PC-3 (cell line): ENCODE results near the gene CLSTN1. TPM values are rescaled to one million over a fixed set of nuclear protein-coding genes. Genes with fewer than 3 reads are reported as not detected.

Source experiments
- ATAC-seq: fragments of 200-7000 bp; cut with Tn5 transposase; 2 replicates; pipeline ENCODE4 v1.9.1; 2020; ENCODE audit warnings: mild to moderate bottlenecking, moderate library complexity
- BruUV-seq: library from RNA; stranded (reverse); fragments of 400-500 nt; replicated peaks from 2 replicates; lab custom pipeline; 2021; lab: Mats Ljungman, UMichigan
- CTCF ChIA-PET: fragments of 300-600 bp; sonication (Branson Sonifier 250); formaldehyde crosslinking; loops from one replicate; lab custom pipeline; 2022; ENCODE audit warnings: antibody characterized with exemption; lab: Charles Lee
- POLR2A ChIA-PET: fragments of 300-600 bp; sonication (Branson Sonifier 250); formaldehyde crosslinking; loops from one replicate; lab custom pipeline; 2022; ENCODE audit warnings: antibody characterized with exemption; ENCODE audit not compliant: unreplicated experiment; lab: Charles Lee
- DNase-seq: peaks from one replicate; pipeline ENCODE4 v3.0.0-alpha.2; 2015
- H2AFZ ChIP-seq: fragments of 300-600 bp; sonication (generic); 2 replicates; pipeline ENCODE4 v1.6.0; 2016; ENCODE audit warnings: antibody characterized with exemption, low read length
- H3F3A ChIP-seq: fragments of 300-600 bp; sonication (generic); one replicate; pipeline ENCODE4 v1.6.0; 2017; ENCODE audit warnings: antibody characterized with exemption, low read length, control low read depth, mild to moderate bottlenecking; ENCODE audit not compliant: unreplicated experiment
- H3K27ac ChIP-seq: fragments of 300-600 bp; sonication (generic); 2 replicates; pipeline ENCODE4 v1.5.1; 2016; ENCODE audit warnings: mild to moderate bottlenecking, low read length
- H3K27me3 ChIP-seq: fragments of 300-600 bp; sonication (generic); 2 replicates; pipeline ENCODE4 v1.6.1; 2016; ENCODE audit warnings: low read length, mixed read lengths
- H3K36me3 ChIP-seq: fragments of 300-600 bp; sonication (generic); 2 replicates; pipeline ENCODE4 v1.6.1; 2016; ENCODE audit warnings: low read depth, mixed run types, low read length, mixed read lengths
- H3K4me1 ChIP-seq: fragments of 300-600 bp; sonication (generic); 2 replicates; pipeline ENCODE4 v1.5.1; 2016; ENCODE audit warnings: low read length; ENCODE audit not compliant: insufficient read depth
- H3K4me2 ChIP-seq: fragments of 300-600 bp; sonication (generic); 2 replicates; pipeline ENCODE4 v1.6.0; 2016; ENCODE audit warnings: low read length
- H3K4me3 ChIP-seq: fragments of 300-600 bp; sonication (generic); 2 replicates; pipeline ENCODE4 v1.5.1; 2016; ENCODE audit warnings: mild to moderate bottlenecking, low read length, mixed read lengths
- H3K79me2 ChIP-seq: fragments of 300-600 bp; sonication (generic); 2 replicates; pipeline ENCODE4 v1.6.1; 2017; ENCODE audit warnings: low read length, mixed read lengths
- H3K9ac ChIP-seq: fragments of 300-600 bp; sonication (generic); 2 replicates; pipeline ENCODE4 v1.6.0; 2016; ENCODE audit warnings: mild to moderate bottlenecking, low read length
- H3K9me2 ChIP-seq: fragments of 300-600 bp; sonication (generic); replicated peaks from 2 replicates; pipeline ENCODE4 v1.6.1; 2016; ENCODE audit warnings: mixed run types, low read length, mixed read lengths
- H3K9me3 ChIP-seq: fragments of 300-600 bp; sonication (generic); 2 replicates; pipeline ENCODE4 v1.6.1; 2016; ENCODE audit warnings: low read length, mixed read lengths
- H4K20me1 ChIP-seq: fragments of 300-600 bp; sonication (generic); 2 replicates; pipeline ENCODE4 v1.6.1; 2016; ENCODE audit warnings: low read length, mixed read lengths
- EZH2 ChIP-seq: fragments of 300-600 bp; sonication (generic); IDR thresholded peaks from one replicate; pipeline ENCODE4 v1.6.1; 2017; ENCODE audit warnings: antibody characterized with exemption, mild to moderate bottlenecking, low read length; ENCODE audit not compliant: unreplicated experiment
- EZH2phosphoT487 ChIP-seq: fragments of 300-600 bp; sonication (generic); IDR thresholded peaks from 2 replicates; pipeline ENCODE4 v1.6.1; 2018; ENCODE audit warnings: mild to moderate bottlenecking, antibody characterized with exemption, low read length, borderline replicate concordance
- intact Hi-C: fragments of 100-400 bp; cut with micrococcal nuclease; formaldehyde crosslinking; loops from 2 replicates; pipeline ENCODE4 v1.9.0; 2023
- total RNA-seq: library from RNA; depleted of rRNA; stranded (reverse); fragments of >200 nt; gene quantifications from 2 replicates; pipeline ENCODE4 v1.2.3, GENCODE V29; 2014
- TF ChIP-seq, protein P1 (sequence below): fragments of 300-600 bp; sonication (generic); conservative IDR thresholded peaks from 2 replicates; pipeline ENCODE4 v1.5.1; 2017; ENCODE audit warnings: antibody characterized with exemption, low read depth, mild to moderate bottlenecking, low read length

Gene CLSTN1
- total RNA-seq, 1 experiment from 2014 or later = 98.3 TPM

DNA sequence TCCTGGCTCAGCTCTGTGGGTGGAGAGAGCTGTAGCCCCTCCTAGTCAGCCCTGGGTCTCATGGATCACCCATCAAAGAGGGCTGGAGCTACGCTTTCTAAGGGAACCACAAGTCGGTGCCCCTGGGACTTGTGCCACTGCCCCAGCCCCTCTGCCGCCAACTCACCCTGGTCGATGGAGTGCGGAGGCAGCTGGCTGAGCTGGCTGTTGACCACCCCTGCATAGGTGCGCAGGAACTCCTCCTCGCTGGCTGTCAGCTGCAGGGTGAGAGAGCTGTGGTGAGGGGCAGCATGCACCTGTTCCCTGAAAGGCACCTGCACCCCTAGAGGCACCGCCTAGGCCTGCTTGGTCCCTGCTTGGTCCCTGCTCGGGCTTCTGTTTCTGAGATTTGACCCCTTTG, 47.3 kb upstream of the CLSTN1 start:
- ATAC-seq (no peak), DNase-seq (no peak)
- no peaks in the 10 kb centered on the region for H4K20me1 ChIP-seq
- no peaks in the 10 kb centered on the region for H3K27me3 ChIP-seq
- no TSS peak for BruUV-seq
- H3K79me2 ChIP-seq = no peaks in the 10 kb centered on the region
- intact Hi-C loops = loop anchor here (5.0 kb wide), 1 partner anchor 161 kb away; the partner anchor contains the start of gene UBE4B
- CTCF ChIA-PET = no interaction called here
- H3K4me3 ChIP-seq = no peak overlapping the region
- no peak overlapping the region for H2AFZ ChIP-seq
- no peaks in the 10 kb centered on the region for H3F3A ChIP-seq
- no peaks in the 10 kb centered on the region; the same call in 1 of the 2 replicates for H3K36me3 ChIP-seq
- TF ChIP-seq EZH2 (no peak), EZH2phosphoT487 (no peak)
- TF ChIP-seq, protein P1, sequence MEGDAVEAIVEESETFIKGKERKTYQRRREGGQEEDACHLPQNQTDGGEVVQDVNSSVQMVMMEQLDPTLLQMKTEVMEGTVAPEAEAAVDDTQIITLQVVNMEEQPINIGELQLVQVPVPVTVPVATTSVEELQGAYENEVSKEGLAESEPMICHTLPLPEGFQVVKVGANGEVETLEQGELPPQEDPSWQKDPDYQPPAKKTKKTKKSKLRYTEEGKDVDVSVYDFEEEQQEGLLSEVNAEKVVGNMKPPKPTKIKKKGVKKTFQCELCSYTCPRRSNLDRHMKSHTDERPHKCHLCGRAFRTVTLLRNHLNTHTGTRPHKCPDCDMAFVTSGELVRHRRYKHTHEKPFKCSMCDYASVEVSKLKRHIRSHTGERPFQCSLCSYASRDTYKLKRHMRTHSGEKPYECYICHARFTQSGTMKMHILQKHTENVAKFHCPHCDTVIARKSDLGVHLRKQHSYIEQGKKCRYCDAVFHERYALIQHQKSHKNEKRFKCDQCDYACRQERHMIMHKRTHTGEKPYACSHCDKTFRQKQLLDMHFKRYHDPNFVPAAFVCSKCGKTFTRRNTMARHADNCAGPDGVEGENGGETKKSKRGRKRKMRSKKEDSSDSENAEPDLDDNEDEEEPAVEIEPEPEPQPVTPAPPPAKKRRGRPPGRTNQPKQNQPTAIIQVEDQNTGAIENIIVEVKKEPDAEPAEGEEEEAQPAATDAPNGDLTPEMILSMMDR = no peak
- H3K9me3 ChIP-seq = no peaks in the 10 kb centered on the region
- POLR2A ChIA-PET = no interaction called here
- H3K27ac ChIP-seq = no peak overlapping the region
- no peak overlapping the region for H3K4me2 ChIP-seq
- no peaks in the 10 kb centered on the region for H3K9me2 ChIP-seq
- no peak overlapping the region for H3K9ac ChIP-seq
- H3K4me1 ChIP-seq = peaks cover 13% of the 10 kb centered on the region

DNA sequence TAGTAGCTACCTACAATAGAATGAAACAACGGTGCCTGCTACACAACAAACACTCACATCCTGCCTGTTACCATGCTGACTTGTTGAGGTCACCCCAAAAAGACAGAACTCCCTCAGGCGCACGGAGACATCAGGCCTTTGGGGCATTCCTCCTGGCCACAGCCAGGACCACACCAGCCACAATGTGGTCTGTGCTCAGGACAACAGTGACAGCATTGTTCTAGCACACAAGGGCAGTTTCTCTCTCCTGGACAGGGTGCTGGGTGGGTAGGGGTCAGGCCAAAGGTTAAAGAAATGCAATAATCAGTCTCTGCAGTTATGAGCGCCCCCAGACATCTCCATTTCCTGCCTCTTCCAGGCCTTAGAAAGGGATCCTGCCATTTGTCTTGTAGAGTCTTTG, 46.8 kb upstream of the CLSTN1 start:
- CTCF ChIA-PET = no interaction called here
- no peaks in the 10 kb centered on the region for H3K27me3 ChIP-seq
- no peak overlapping the region for H2AFZ ChIP-seq
- H3K79me2 ChIP-seq = no peaks in the 10 kb centered on the region
- H3K4me3 ChIP-seq = no peak overlapping the region
- no peaks in the 10 kb centered on the region for H4K20me1 ChIP-seq
- H3K27ac ChIP-seq = no peak overlapping the region
- no peaks in the 10 kb centered on the region for H3F3A ChIP-seq
- TF ChIP-seq, protein P1 = no peak
- TF ChIP-seq EZH2phosphoT487 = no peak
- no peak for TF ChIP-seq EZH2
- peaks cover 13% of the 10 kb centered on the region for H3K4me1 ChIP-seq
- ATAC-seq = no peak
- no peaks in the 10 kb centered on the region; the same call in 1 of the 2 replicates for H3K36me3 ChIP-seq
- no peaks in the 10 kb centered on the region for H3K9me2 ChIP-seq
- POLR2A ChIA-PET = no interaction called here
- no TSS peak for BruUV-seq
- intact Hi-C loops = loop anchor here (5.0 kb wide), 1 partner anchor 162 kb away; the partner anchor contains the start of gene UBE4B
- no peak for DNase-seq
- H3K9me3 ChIP-seq = no peaks in the 10 kb centered on the region
- H3K9ac ChIP-seq = no peak overlapping the region
- H3K4me2 ChIP-seq = no peak overlapping the region

DNA sequence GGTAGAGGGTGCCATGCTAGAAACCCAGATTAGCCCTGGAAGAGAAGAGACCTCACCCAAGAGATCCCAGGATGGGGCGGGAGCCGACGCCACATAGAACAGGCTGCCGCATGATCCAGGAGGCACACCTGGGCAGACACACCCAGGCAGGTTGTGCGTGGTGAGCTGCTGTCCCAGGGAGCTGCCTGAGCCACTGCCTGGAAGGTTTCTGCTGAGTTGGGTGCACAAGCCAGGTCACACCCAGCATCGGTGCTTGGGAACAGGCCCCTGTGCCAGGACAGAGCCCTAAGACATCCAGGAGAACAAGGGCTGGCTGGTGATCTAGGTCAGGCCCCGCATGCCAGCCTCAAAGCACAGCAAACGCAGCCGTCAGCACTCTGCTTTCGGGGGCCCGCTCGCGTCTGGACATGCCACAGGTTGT, 46.1 kb upstream of the CLSTN1 start:
- POLR2A ChIA-PET = interaction anchor here (0.6 kb wide), 1 partner anchor 46 kb away, joined by 39 read pairs; the partner anchor contains the start of gene CLSTN1
- no peak for TF ChIP-seq EZH2phosphoT487
- no peak for TF ChIP-seq EZH2
- TF ChIP-seq, protein P1 = no peak
- H3F3A ChIP-seq = no peaks in the 10 kb centered on the region
- H3K4me3 ChIP-seq = no peak overlapping the region
- peaks cover 13% of the 10 kb centered on the region for H3K4me1 ChIP-seq
- H3K4me2 ChIP-seq = no peak overlapping the region
- intact Hi-C loops = loop anchor here (5.0 kb wide), 1 partner anchor 162 kb away; the partner anchor contains the start of gene UBE4B
- no peaks in the 10 kb centered on the region for H3K79me2 ChIP-seq
- H2AFZ ChIP-seq = no peak overlapping the region
- no peak for DNase-seq
- no peak for ATAC-seq
- no peaks in the 10 kb centered on the region for H3K9me2 ChIP-seq
- no peaks in the 10 kb centered on the region; the same call in 1 of the 2 replicates for H3K36me3 ChIP-seq
- CTCF ChIA-PET = no interaction called here
- H3K9me3 ChIP-seq = no peaks in the 10 kb centered on the region
- H3K27me3 ChIP-seq = no peaks in the 10 kb centered on the region
- no peak overlapping the region for H3K9ac ChIP-seq
- no peak overlapping the region for H3K27ac ChIP-seq
- H4K20me1 ChIP-seq = no peaks in the 10 kb centered on the region
- no TSS peak for BruUV-seq
